GM19099 (cell line): ENCODE results near the gene WSCD1.

ENCODE experiments used
- POLR2A ChIP-seq: IDR thresholded peaks from 3 replicates; pipeline ENCODE4 v1.6.1; 2011; ENCODE audit warnings: low read depth; ENCODE audit not compliant: insufficient read length; ENCODE audit errors: extremely low read depth

WSCD1 gene

GRCh38 chr17:6090253-6090652, 20.1 kb downstream of the WSCD1 start:
- TF ChIP-seq POLR2A: no peak

GRCh38 chr17:6092182-6092902, 22.2 kb downstream of the WSCD1 start:
- TF ChIP-seq POLR2A: no peak

- TF ChIP-seq POLR2A: no peak
Measured at GRCh38 chr17:6092903-6093468, 22.8 kb downstream of the WSCD1 start.

GRCh38 chr17:6094453-6094852, 24.3 kb downstream of the WSCD1 start:
- no peak for TF ChIP-seq POLR2A

- TF ChIP-seq POLR2A: no peak
Measured at GRCh38 chr17:6094926-6095325, 24.7 kb downstream of the WSCD1 start.

- TF ChIP-seq POLR2A: no peak
Measured at GRCh38 chr17:6095501-6095900, 25.3 kb downstream of the WSCD1 start.

GRCh38 chr17:6096201-6097004, 26.2 kb downstream of the WSCD1 start:
- TF ChIP-seq POLR2A: no peak

- TF ChIP-seq POLR2A: no peak
Measured at GRCh38 chr17:6097005-6097279, 26.8 kb downstream of the WSCD1 start.

GRCh38 chr17:6098050-6098822, 28.1 kb downstream of the WSCD1 start:
- no peak for TF ChIP-seq POLR2A

- no peak for TF ChIP-seq POLR2A
Measured at GRCh38 chr17:6098823-6099180, 28.6 kb downstream of the WSCD1 start.

GRCh38 chr17:6099492-6099891, 29.3 kb downstream of the WSCD1 start:
- no peak for TF ChIP-seq POLR2A

GRCh38 chr17:6100146-6100545, 30.0 kb downstream of the WSCD1 start:
- TF ChIP-seq POLR2A: no peak

GRCh38 chr17:6100891-6101500, 30.8 kb downstream of the WSCD1 start:
- no peak for TF ChIP-seq POLR2A

GRCh38 chr17:6101706-6102105, 31.5 kb downstream of the WSCD1 start:
- no peak for TF ChIP-seq POLR2A

- no peak for TF ChIP-seq POLR2A
Measured at GRCh38 chr17:6102615-6103014, 32.4 kb downstream of the WSCD1 start.
